Kidney tubule cell (primary cell): ENCODE data around the gene P4HA3.

Experiments
- DNase-seq: peaks from one replicate; pipeline ENCODE4 v3.0.0-alpha.2; 2018; ENCODE audit warnings: low spot score

The P4HA3 gene

GRCh38 chr11:74316772-74317505, 5.5 kb upstream of the P4HA3 start:
- no peak for DNase-seq

- DNase-seq = no peak
Observed at GRCh38 chr11:74312326-74312725, 886 bp upstream of the P4HA3 start.

- DNase-seq = no peak
Observed at GRCh38 chr11:74310857-74311256, 583 bp downstream of the P4HA3 start.

DNA sequence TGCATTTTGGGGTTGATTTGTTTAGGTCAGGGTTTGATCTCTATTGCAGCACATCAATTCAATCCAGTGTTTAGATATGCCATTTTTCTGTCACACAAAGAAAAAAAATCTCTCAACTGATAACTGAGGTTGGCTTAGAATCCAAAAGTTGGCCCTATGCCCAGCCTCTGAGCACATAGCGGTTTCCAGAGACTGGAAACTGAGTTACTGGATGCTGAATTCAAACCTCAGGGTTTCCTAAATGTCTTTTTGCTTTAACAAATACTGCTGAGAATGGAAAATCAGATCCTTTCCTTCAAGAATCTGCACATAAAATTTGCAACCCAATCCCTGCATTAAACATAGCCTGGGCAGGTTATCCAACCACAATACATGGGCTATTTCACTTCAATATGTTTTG, 4.0 kb downstream of the P4HA3 start:
- DNase-seq = no peak

DNA sequence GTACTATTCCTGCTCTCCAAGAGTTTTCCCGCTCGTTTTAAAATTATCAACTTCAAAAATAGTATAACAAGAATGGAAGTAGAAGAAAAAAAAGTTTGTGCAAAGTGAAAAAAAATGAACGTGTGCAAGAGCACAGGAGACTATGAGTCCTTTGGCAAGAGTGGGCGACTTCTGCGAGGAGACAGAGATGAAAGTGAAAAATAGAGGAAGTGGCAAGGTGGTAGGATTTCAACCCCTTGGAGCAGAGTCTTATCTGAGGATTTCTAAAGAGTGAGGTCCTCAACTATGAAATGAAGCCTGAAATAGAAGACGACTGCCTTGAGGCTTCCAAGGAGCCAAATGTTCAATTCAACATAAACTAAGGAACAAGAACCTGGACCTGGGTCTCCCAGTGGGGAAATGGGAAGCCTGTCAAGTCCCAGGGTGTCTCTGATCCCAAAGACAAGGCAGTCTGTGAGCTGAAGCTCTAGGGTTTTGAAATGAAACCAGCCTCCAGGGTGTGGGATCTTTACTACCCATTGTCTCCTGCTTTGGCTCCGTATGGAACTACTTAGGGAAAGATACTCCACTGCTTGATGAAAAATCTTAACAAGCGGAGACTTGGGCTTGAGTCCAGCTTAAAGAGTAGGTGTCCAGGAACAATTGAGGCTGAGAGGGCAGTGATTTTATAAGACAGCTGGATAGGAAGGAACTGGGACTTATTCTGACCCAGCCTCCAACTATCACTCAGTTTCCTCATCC, 4.8 kb downstream of the P4HA3 start:
- DNase-seq = no peak

- DNase-seq = no peak
Observed at GRCh38 chr11:74299015-74299414, 12.4 kb downstream of the P4HA3 start.

- no peak for DNase-seq
Observed at GRCh38 chr11:74297484-74297883, 14.0 kb downstream of the P4HA3 start.

DNA sequence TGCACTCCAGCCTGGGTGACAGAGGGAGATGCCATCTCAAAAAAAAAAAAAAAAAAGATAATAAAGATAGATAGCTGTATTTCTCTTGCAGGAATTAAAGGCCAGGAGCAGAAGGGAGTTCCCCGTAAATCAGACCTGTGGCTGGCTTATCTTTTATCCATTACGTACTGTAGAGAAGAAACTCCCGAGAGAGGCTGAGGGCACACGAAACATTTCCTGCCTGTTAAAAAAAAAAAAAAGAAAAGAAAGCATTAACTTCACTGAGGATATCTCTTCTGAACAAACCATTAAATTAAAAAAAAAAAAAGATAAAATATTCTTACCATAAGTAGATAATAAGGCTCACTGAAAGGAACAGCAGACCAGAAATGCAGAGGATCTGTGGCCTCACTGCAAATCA, 22.5 kb downstream of the P4HA3 start:
- no peak for DNase-seq

DNA sequence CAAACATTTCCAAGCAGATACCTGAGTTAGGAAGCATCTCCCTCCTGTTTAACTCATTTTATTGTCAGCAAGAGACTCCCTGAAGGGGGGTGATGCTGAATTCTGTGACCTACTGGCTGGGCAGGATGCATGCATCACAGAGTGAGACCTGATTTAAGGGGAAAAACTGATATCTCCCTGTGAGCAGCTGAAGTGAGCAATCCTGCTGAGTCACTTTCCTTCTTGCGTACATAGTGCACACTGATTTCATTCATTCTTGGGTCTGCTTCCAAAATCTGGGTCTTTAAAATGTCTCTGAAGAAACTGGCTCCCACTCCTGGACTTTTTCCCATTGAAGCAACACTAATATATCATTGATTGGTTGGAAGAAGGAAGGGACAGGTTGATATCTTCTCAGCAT, 23.3 kb downstream of the P4HA3 start:
- peak; percentile 85 for DNase-seq

- DNase-seq = peak; percentile 41
Observed at GRCh38 chr11:74284466-74284865, 27.0 kb downstream of the P4HA3 start.

GRCh38 chr11:74283580-74284180, 27.8 kb downstream of the P4HA3 start:
- peak; percentile 8 for DNase-seq

GRCh38 chr11:74282914-74283371, 28.5 kb downstream of the P4HA3 start:
- no peak for DNase-seq

GRCh38 chr11:74282421-74282820, 29.0 kb downstream of the P4HA3 start:
- no peak for DNase-seq

DNA sequence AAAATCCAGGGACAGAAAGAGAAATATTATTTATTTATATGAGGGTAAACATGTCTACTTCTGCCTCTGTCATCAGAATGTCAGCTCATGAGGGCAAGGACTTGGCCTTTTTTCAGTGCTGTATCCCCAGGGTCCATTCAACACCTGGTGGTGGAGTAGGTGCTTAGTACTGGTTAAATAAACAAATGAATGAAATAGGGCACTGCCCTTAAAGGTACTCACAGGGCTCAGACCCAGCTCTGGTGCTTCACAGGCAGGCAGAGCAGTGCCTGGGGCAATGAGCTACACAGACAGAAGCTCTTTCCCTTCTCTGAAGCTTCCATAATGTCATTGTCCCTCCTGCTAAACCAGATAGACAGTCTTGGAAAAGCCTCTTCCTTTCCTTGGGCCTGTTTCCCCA, 30.9 kb downstream of the P4HA3 start:
- DNase-seq = no peak

- no peak for DNase-seq
Observed at GRCh38 chr11:74279256-74279655, 32.2 kb downstream of the P4HA3 start.

DNA sequence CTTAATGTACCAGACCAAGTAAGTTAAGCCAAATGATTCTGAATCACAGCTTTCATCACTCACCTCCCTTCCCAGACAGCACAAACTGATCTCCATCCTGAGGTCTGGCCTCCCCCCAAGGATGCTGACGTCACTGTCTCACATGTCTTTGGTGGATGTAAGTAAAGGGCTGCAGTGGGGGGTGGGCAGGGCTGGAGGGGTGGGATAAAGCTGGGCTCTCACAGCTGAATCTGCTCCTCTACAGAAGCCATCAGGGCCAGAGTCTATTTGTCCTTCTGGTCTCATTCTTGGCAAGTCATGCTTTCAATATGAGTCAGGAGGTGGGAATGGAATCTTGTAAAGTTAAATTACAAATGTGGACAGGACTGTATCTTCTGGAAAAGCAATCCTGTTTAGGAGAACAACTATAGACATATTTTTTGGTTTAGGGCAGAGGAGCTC, 32.7 kb downstream of the P4HA3 start:
- peak; percentile 95 for DNase-seq

DNA sequence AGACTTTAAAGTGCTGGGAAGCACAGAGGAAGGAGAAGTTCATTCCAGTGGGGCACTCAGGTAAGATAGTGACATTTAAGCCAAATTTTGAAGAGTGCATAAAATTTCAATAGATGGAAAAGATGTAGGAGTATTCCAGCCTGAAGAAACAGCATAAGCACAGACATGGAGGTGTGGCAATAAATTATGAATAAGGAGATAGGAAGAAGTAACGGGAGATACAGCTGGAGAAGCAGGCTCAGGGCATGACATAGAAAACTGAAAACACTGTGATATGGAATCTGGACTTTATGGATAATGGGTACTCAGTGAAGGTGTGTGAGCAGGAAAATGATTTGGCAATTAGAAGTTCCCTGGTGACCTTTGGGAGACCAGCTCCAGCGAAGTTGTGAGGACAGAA, 33.3 kb downstream of the P4HA3 start:
- DNase-seq = no peak

DNA sequence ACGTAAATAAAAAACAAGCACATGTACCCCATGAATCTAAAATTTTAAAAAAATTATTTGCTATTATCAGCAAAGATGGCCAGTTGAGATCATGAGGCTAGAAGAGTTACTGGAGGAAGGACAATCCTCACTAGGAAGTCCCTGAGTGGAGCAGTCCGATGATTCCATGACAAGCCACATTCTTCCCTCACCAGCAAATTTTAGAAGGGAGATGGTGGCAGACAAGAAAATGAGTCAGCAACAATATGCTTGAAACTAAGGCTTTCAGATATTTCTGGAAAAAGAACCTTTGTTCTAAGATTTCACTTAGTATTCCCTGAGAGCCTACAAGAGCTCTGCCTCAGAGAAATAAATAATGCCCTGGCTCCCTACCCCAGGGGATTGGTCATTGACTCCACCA, 34.9 kb downstream of the P4HA3 start:
- DNase-seq = peak; percentile 48

- DNase-seq = no peak
Observed at GRCh38 chr11:74272276-74272675, 39.2 kb downstream of the P4HA3 start.

DNA sequence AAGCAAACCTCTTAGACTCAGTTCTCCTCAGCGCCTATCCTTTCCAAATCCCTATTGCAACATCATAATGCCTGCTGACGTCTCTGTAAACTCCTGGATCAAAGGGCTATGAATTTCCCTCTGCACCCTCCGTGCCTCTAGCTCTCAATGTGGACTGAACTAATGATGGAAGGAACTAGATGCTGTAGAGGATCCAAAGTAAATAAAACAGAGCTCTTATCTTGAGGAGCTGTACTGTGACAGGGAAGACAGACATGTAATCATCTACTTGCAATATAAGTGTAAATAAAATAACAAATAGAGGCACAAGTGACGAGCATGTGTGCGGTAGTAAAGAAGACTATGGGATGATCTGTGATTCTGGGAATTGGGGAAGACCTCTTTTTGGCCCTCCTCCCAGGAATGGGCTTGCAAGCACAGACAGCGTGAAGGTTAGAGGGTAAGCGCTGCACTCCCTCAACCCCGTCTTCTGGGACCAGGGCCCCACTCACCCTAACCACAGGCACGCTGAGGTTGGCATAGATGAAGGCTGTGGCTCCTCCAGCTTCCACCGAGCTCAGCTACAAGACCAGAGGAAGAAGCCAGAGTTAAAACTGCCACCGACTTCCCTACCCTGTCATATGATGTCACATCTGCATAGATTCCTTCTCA, 42.2 kb downstream of the P4HA3 start:
- no peak for DNase-seq

- peak; percentile 56 for DNase-seq
Observed at GRCh38 chr11:74268456-74268855, 43.0 kb downstream of the P4HA3 start.

DNA sequence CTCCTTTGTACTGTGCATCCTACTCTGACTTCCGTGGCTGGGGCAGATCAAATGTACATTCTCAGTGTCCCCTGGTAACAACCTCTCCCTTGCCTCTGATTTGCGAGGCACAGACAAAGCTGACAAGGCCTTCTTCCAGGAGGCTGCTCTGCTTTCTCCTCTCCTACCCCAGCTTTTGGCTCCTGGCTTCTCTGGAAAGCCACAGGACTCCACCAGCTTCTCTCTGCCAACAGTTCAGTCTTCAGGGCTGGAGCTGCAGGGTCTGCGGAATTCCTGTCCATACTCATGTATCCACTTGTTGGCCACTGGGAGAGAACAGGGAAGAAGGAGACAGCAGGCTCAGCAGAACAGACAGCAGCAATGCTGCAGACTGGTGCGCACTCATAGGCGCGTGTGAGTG, 44.4 kb downstream of the P4HA3 start:
- DNase-seq = no peak

DNA sequence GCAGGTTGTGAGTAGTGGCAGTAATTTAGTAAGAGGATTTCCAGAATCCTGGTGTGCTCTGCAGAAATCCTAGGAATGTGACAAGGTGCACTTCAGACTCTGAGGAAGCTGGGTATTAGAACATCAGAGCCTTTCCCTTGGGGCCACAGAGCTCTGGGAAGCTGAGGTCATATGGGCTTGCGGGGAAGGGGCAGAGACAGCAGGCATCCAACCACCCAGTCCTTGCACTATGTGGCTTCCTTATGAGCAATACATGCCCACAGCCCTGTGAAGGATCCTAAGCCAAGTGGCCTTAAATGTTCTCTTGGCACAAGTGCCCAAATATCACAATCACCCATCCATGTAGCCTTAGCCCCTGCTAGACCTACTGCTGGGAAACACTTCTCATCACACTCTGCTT, 46.2 kb downstream of the P4HA3 start:
- peak; percentile 75 for DNase-seq
